ENCODE measurements around the gene SHISAL1.

The SHISAL1 gene

GRCh38 chr22:44312766-44313165 lies at the start of gene SHISAL1:
Gene SHISAL1, minus strand, starts transcription at chr22:44312951. Its CDS starts 12,006 bp downstream, at chr22:44300945.
- TF ChIP-seq GATA3 (IDR thresholded peaks at IDR 0.05; ENCODE audit: low read depth, low read length), result no peak
- no peak for TF ChIP-seq GATA2 (IDR thresholded peaks at IDR 0.05; ENCODE audit: low read depth, low read length)

- no peak for TF ChIP-seq GATA3 (IDR thresholded peaks at IDR 0.05; ENCODE audit: low read depth, low read length)
- TF ChIP-seq GATA2 (IDR thresholded peaks at IDR 0.05; ENCODE audit: low read depth, low read length), result no peak
These were observed 48.8 kb upstream of the SHISAL1 start for GRCh38 chr22:44361391-44362126.

- no peak for TF ChIP-seq GATA2 (IDR thresholded peaks at IDR 0.05; ENCODE audit: low read depth, low read length)
- TF ChIP-seq GATA3 (IDR thresholded peaks at IDR 0.05; ENCODE audit: low read depth, low read length), result no peak
These were observed 48.1 kb upstream of the SHISAL1 start for GRCh38 chr22:44360668-44361381.

- TF ChIP-seq GATA3 (IDR thresholded peaks at IDR 0.05; ENCODE audit: low read depth, low read length) (no peak), GATA2 (IDR thresholded peaks at IDR 0.05; ENCODE audit: low read depth, low read length) (no peak)
These were observed 47.5 kb upstream of the SHISAL1 start for GRCh38 chr22:44360306-44360667.

DNA sequence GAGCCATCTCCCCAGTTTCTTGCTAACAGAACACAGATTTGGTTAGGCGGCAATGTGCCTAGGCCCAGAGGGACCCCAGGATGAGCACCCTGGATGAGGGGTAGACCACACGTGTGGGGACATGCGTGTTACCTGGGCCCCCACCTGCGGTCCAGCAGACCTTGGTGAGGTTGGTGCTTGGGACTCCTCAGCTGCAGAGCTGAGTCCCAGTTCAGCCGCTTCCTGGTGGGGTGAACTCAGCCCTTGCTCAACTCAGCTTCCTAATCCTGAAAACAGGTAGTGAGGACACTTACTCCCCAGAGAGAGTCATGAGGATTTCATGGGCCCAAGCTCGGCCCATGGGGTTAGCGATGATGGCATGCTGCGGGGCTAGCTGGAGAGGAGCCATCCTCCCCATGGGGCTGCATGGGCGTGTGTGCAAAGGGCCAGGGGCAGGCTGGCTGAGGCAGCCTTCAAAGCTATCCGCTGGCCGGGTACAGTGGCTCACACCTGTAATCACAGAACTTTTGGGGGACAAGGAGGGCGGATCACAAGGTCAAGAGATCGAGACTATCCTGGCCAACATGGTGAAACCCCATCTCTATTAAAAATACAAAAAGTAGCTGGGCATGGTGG lies 46.9 kb upstream of the SHISAL1 start:
- TF ChIP-seq GATA2 (IDR thresholded peaks at IDR 0.05; ENCODE audit: low read depth, low read length) (no peak), GATA3 (IDR thresholded peaks at IDR 0.05; ENCODE audit: low read depth, low read length) (no peak)

GRCh38 chr22:44358709-44359440 lies 46.1 kb upstream of the SHISAL1 start:
- TF ChIP-seq GATA2 (IDR thresholded peaks at IDR 0.05; ENCODE audit: low read depth, low read length), result no peak
- TF ChIP-seq GATA3 (IDR thresholded peaks at IDR 0.05; ENCODE audit: low read depth, low read length), result no peak

GRCh38 chr22:44357966-44358465 lies 45.3 kb upstream of the SHISAL1 start:
- TF ChIP-seq GATA2 (IDR thresholded peaks at IDR 0.05; ENCODE audit: low read depth, low read length) (no peak), GATA3 (IDR thresholded peaks at IDR 0.05; ENCODE audit: low read depth, low read length) (no peak)

- TF ChIP-seq GATA2 (IDR thresholded peaks at IDR 0.05; ENCODE audit: low read depth, low read length) (no peak), GATA3 (IDR thresholded peaks at IDR 0.05; ENCODE audit: low read depth, low read length) (no peak)
These were observed 44.7 kb upstream of the SHISAL1 start for GRCh38 chr22:44357296-44357965.

- no peak for TF ChIP-seq GATA3 (IDR thresholded peaks at IDR 0.05; ENCODE audit: low read depth, low read length)
- TF ChIP-seq GATA2 (IDR thresholded peaks at IDR 0.05; ENCODE audit: low read depth, low read length), result no peak
These were observed 42.9 kb upstream of the SHISAL1 start for GRCh38 chr22:44355716-44356070.

GRCh38 chr22:44354288-44354687 lies 41.5 kb upstream of the SHISAL1 start:
- no peak for TF ChIP-seq GATA2 (IDR thresholded peaks at IDR 0.05; ENCODE audit: low read depth, low read length)
- no peak for TF ChIP-seq GATA3 (IDR thresholded peaks at IDR 0.05; ENCODE audit: low read depth, low read length)

GRCh38 chr22:44353041-44353440 lies 40.3 kb upstream of the SHISAL1 start:
- TF ChIP-seq GATA3 (IDR thresholded peaks at IDR 0.05; ENCODE audit: low read depth, low read length) (no peak), GATA2 (IDR thresholded peaks at IDR 0.05; ENCODE audit: low read depth, low read length) (no peak)

GRCh38 chr22:44352378-44353035 lies 39.8 kb upstream of the SHISAL1 start:
- TF ChIP-seq GATA3 (IDR thresholded peaks at IDR 0.05; ENCODE audit: low read depth, low read length), result no peak
- no peak for TF ChIP-seq GATA2 (IDR thresholded peaks at IDR 0.05; ENCODE audit: low read depth, low read length)

Data from SH-SY5Y (cell line).